Measurements from ENCODE around the gene NAV2.
"Not testable (repeated sequence)": the region's sequence is repeated elsewhere in the genome, so short reads cannot be mapped to it uniquely, and the experiment has no call there.

Gene NAV2

DNA sequence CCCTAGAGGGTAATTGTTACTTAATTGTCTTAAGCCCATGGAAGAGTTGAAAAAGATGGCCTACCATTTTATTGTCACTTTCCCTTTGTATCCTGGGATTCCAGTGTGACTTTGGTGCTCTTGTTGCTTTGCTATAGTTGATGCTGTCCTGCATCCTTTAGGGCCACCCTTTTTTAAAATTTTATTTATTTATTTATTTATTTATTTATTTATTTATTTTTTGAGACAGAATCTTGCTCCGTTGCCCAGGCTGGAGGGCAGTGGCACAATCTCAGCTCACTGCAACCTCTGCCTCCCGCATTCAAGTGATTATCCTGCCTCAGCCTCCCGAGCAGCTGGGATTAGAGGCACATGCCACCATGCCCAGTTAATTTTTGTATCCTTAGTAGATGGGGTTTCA, 247.8 kb downstream of the NAV2 start:
- DNase-seq, result not testable (repeated sequence)

GRCh38 chr11:19961225-19961624, 248.6 kb downstream of the NAV2 start:
- DNase-seq, result no peak

DNA sequence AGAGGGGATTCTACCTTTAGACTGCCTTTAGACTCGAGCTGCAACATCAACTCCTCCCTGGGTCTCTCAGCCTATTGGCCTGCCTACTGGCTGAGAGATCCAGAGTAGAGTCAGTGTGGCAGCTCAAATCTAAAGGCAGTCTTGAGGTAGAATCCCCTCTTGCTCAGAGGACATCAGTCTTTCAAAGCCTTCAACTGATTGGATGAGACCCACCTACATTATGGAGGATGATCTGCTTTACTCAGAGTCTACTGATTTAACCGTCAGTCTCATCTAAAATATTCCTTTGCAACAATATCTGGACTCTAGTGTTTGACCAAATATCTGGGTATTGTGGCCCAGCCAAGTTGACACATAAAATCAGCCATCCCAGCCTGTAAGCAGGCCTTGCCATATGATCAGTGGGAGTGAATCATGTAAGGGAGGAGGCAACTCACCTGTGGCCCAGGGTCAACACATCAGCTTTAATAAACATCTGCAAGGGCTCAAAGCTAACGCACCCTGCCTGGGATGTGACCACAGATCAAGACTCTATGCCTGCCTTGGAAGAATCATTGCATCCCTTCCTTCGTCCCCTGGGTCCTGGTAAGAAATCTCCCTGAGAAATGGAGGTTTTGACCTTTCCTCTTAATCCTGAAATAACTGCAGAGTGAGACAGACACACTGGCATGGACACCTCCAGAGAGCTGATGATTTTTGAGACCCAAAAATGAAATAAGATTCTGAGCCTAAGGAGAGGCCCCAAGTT, 249.6 kb downstream of the NAV2 start:
- DNase-seq, result no peak

- DNase-seq, result peak; percentile 65
Observed at GRCh38 chr11:19962801-19963175, 250.2 kb downstream of the NAV2 start.

GRCh38 chr11:19963697-19964387, 251.2 kb downstream of the NAV2 start:
- no peak for DNase-seq

DNA sequence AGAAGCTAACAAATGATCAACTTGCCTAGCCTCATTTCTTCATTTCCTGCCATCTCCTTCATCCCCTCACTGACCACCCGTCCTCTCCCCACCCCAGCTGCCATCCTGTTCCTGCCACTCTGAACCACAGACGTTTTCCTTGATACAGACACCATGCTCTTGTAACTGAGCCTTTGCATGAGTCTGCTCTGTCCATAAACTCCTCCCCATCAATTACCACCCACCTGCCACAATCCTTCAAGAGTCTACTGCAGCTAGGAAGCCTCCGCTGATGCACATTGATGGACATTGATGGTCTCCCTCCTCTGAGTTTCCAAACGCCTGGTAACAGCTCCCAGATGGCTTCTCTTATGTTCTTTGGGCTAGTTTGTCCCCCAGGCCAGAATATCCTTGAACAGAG, 253.8 kb downstream of the NAV2 start:
- DNase-seq, result no peak

DNA sequence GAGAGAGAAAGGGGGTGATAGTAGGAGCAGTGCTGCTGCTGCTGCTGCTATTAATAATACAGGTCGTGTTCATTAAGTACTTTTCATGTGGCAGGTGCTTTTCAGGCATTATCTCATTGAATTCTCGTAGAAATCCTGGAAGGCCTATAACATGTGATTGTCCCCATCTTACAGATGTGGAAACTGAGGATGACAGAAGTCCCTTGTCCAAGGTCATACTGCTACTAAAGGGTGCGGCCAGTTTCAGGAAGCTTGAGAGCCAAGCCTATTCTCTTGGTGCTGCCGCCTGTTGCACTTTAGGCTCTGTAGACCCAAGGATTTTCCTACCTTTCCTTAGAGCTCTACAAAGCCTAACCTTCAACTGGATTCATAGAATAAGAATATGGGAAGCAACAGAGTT, 254.3 kb downstream of the NAV2 start:
- DNase-seq, result no peak

GRCh38 chr11:19967787-19968186, 255.2 kb downstream of the NAV2 start:
- DNase-seq, result no peak

GRCh38 chr11:19968860-19969259, 256.2 kb downstream of the NAV2 start:
- DNase-seq, result no peak

DNA sequence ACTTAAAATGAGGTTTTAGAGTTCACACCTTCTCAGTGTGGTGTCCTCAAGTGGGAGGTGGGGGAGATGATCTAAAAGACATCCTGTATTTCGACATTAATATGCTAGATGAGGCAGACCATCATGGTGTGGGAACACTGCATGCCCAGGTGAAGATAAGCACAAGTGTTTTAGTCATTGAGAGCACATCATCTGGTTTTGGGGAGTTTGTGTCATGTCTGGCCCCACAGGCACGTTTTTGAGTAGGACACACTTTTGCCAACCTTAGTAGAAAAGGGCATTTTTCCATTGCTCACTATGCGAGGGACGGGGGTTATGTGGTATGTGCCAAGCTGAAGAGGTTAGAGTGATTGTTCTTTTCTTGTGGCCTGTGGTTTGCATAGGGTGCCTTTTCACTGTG, 258.3 kb downstream of the NAV2 start:
- DNase-seq, result no peak

DNA sequence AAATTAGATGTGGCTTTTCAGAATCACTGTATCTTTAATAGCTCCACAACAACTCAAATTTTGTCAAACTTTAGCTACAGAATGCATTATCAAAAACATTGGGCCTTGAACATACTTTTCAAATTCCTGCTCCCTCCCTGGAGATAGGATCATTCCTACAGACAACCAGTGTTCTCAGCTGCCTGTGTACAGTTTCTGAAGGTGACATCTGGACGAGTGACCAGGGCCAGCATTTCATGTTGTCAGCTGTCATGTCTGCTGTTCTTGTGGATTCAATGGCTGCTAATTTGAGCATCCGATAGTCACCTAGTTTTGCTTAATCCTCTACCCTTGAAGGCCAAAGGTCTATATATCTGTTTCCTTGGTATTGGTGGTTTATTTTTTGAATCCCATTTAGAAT, 259.5 kb downstream of the NAV2 start:
- DNase-seq, result no peak

DNA sequence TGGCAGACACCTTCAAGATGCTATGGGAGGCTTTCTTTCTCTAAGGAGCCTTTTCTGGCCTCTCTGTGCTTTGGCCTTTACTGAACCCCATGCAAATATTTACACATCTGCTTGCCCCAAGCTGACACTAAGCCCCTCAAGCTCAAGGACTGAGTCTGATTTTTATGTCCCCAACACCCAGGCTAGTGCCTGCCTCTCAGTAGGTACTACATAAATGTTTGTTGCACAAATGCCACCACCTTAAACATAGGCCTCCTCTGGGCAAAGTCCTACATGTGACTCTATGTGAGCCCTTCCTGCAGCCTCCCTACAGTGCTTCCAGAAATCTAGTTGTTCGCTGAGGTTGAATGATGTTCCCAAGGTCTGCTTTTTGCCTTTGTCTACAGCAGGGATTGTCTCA, 260.0 kb downstream of the NAV2 start:
- DNase-seq, result no peak

GRCh38 chr11:19973136-19973635, 260.5 kb downstream of the NAV2 start:
- no peak for DNase-seq

- no peak for DNase-seq
Observed at GRCh38 chr11:19974886-19975285, 262.2 kb downstream of the NAV2 start.

DNA sequence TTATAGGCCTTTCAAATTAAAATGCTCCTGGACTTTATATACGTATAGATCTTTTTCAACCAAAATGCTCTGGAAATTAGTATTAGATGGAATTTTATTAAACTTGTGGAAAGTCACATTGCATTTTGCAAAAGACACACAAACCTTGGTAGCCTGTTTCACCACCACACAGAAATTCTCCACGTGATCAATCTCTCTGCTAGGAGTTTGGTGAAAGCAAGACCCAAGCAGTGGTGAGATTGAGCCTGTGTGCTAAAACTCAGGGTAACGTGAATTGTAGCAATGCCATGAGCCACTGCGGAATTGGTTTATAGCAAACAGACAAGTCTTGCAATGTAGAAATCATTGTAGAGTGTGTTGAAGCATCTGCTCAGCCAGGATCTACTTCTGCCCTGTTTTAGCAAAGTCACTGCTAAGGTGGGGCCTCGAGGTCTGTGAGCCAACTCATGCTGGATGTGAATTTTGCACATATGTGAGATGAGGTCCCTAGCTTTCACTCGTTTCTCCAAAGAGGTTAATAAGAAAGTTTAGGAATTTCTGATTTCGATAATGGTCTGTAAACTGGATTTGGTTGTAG, 262.9 kb downstream of the NAV2 start:
- no peak for DNase-seq

DNA sequence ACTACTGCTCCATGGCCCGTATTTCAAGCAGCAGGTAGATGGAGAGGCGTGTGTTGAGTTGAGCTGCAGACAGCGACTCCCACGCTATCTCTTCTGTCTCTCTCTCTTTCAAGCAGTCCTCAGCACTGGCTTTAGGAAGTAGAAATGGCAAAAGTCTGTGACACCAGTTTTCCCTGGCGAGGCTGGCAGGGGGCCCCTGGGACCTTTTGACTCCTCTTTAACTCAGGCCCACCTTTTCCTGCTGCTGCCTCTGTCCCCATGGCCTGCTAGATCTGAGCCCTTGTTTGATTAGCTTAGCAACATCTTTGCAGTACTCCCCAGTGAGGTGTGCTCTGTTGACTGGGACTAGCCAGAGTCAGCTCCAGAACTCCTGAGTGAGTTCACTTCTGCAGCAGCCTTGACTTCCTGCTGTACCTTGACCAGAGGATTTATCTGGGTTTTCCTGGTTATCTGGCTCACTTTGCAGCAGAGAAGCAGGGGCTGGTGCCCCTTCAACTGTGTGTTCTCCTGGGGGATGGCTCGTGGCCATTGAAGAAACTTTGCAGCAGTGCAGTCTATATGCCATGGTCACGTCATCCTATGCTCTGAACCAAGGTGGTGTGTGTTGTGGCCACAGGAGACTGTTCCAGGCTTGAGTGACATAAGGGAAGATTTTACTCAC, 263.8 kb downstream of the NAV2 start:
- DNase-seq, result no peak

DNA sequence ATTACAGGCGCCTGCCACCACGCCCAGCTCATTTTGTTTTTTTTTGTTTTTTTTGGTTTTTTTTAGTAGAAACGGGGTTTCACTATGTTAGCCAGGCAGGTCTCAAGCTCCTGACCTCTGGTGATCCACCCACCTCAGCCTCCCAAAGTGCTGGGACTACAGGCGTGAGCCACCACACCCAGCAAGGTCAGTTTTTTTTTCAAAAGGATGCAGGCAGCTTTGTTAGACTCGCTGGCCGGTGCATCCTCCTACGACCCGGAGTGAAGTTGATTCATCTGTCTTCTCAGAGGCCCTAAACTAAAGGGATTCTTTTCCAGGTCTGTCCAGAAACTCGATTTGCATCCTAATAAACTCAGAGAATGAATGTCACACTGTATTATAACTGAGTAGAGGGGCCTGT, 265.3 kb downstream of the NAV2 start:
- DNase-seq, result no peak

- DNase-seq, result peak; percentile 76
Observed at GRCh38 chr11:19978668-19979518, 266.3 kb downstream of the NAV2 start.

GRCh38 chr11:19979519-19979845, 266.8 kb downstream of the NAV2 start:
- DNase-seq, result no peak

GRCh38 chr11:19980388-19980787, 267.8 kb downstream of the NAV2 start:
- DNase-seq, result no peak

DNA sequence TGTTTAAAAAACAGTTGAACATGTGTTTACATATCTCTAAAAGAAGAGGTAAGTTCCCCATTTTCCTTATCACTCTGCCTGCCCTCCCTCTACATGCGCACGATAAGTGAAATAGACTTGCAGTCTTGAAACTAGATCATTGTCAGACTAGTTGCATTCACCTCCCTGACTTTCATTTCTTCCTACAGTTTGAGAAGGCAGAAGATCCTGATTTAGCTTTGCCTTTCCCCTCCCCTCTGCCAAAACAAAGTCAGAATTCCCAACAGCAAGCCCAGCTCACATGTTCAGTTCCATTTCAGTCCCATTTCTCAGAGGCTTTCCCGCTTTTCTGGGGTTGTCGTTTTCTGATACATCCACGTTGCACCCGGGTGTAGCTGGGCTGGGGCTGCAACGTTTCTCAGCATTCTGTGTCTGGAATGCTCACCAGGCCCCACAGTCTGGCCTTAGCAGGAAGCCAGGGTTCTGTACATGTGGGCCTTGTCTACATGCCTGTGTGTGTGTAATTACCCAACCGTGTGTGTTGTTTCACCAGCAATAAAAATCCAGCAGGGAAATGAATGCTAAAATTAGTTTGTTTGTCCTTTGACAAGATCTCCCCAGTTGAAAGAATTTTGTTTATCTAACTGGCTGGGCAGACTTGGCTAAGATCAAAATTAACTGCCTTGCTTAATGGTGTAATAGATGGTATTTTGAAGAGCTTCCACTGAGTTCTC, 268.5 kb downstream of the NAV2 start:
- DNase-seq, result peak; percentile 72

All from HCEC 1CT (cell line).